NCI-H2081 (cell line): ENCODE measurements around the gene AADACL4.
A peak's percentile ranks its signal among the peaks of the same experiment; 100 is the strongest.

Experiments
- DNase-seq, 2 experiments: peaks; one replicate each; lab custom pipeline; 2025; lab: John Stamatoyannopoulos, UW

AADACL4 gene

DNA sequence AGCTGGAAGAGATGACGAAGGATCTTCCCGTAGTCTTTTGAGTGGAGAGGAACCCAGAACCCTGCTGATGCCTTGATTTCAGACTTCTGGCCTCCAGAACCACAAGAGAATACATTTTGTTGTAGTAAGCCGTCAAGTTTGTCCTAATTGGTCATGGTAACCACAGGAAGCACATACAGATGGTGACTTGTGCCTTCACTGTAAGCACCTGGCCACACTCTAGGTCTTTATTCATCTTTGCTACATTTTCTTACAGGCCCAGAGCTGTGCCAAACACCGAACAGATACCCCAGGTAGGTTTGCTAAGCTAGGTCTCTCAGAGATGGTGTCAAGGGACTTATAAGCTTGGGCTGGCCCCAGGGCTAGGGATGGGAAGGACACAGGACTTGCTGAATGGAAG lies 30.7 kb upstream of the AADACL4 start:
- no peak for DNase-seq

DNA sequence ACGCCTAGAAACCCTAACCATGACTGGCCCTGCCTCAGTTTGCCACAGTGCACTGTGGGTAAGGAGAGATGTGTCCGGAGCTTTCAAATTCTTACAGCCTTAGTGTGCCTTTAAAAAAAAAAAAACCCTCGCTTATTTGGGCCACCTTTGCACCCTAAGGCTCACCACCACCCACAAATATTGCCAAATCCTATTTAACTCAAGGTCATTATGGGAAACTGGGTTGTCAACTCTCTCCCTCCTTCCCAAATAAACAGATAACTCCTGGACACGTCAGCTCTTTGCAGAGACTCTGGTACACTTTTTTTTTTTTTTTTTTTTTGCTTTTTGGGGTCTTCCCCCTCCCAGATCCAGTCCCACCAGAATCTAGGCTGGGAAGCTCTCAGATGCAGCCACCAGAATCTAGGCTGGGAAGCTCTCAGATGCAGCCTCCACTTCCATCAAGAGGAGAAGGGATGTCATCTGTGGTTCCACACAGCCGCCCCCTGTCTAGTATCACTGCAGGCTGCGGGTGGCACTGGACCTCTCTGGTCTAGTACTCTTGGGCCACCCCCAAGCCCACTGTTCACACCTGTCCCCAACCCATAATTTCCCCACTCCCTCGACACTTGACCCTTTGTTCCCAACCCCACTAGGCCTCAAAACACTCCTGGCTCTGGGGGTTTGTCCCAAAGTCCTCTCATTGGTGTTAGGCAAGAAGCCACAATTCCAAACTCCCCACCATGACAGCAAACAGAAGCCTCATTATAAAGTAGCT lies 29.3 kb upstream of the AADACL4 start:
- no peak for DNase-seq

DNA sequence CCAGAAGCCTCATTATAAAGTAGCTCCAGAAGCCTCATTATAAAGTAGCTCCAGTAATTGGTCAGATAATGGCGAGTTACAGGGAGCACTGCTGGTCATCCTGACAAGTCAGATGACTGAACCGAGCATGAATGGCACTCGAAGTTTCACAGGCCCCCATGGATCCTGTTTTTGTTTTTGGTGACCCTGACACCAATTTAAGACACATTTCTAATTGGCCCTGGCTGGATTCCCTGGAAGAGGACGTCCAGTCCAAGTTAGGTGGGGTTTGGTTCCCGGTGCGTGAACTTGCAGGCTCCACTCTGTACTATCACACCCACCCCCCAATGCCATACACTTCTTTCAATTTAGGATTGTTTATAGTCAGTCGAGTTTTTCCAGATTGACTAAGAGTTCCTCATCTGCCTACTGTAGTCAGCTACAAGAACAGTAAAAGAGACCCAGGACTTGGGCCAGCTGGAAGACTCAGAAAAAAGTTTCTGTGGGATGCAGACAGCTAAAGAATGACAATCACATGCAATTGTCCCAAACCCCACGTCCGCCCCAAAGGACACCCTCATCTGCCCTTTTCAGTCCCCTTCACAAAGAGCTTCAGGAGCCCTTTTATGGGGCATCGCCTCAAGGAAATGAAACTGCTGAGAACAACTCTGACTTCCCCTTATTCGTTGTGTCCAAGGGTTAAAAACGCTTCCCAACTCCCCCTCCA lies 28.6 kb upstream of the AADACL4 start:
- no peak for DNase-seq

DNA sequence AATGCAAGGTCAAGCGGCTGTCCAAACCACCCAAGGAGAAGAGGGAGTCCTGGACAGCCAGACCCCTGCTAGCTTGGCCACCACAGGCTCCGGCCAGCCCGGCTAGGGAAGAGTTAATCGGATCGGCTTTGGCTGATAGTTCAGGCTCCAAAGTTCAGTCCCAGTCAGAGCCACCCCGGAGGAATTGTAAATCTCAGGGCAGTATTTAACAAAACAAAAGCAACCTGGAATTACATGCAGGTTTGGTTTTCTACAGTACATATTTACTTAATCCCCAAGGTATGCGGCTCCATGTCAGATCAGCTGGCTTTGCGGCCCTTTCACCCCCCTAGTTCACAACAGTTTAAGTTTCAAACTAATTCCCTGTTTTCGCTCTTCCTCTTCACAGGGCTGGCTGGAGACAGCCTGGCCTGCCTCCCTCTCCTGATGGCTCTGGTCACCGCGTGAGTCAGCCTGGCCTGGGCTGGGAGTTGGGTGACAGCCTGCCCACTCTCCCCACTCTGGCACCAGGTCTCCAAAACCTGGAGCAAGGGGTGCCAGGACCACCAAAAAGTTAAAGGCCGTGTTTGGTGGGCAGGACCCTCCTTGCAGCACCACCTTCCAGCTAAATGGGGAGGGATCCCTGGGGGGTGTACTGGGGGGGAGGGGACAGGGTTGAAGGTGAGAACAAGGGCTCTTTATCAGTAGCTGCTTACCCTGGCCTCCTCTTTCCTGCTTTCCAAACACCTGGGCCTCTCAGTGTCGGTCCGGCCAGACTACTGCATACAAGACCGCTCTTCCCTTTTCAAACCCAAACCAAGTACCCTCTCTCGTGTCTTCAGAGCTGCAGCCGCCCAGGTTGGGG lies 27.8 kb upstream of the AADACL4 start:
- DNase-seq, result no peak

DNA sequence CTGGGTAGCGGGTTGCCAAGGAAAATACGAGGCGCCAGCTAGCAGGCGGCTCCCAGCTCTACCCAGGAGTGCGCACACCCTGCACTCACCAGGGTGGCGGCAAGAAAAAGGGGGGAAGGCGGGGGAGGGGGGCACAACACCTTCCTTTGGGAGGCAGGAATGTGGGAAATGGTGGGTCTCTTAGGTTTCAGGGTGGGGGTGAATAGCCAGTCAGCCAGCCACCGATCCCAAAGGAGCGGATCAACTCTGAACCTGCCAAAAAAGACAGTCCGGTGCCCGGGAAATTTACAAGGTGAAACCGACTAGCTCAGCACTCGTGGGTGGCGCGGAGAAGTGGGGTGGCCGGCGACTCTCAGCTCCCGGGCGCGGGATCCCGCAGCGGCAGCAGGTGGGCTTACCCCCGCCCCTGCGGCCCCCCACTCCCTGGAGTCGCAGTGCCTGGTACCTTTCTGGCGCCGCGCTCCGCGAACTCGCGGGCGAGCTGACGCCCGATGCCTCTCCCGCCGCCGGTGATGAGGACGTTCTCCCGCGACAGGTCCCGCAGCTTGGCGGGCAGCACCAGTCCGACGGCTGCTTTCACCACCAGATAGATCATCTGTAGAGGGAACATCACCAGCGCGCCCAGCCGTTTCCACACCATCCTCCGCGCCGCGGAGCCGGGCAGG lies 27.0 kb upstream of the AADACL4 start:
- DNase-seq, result peak in 1 of 2 experiments; percentile 5

DNA sequence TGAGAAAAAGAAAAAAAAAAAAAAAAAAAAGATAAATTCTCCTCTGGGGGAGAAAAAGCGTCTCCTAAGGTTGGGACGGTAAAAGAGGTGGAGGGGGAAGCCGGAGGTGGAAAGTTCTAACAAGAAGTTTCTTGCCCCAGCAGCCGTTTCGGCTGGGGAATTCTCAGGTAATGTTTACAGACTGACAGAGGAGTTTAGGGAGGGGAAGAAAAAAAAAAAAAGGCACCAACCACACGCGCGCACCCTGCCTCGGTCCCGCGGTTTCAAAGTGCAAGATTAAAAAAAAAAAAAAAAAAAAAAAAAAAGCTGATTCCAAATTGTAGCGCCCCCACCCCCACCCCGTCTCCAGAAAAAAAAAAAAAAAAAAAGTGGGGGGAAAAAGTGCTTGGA lies 26.4 kb upstream of the AADACL4 start:
- DNase-seq, result no peak

DNA sequence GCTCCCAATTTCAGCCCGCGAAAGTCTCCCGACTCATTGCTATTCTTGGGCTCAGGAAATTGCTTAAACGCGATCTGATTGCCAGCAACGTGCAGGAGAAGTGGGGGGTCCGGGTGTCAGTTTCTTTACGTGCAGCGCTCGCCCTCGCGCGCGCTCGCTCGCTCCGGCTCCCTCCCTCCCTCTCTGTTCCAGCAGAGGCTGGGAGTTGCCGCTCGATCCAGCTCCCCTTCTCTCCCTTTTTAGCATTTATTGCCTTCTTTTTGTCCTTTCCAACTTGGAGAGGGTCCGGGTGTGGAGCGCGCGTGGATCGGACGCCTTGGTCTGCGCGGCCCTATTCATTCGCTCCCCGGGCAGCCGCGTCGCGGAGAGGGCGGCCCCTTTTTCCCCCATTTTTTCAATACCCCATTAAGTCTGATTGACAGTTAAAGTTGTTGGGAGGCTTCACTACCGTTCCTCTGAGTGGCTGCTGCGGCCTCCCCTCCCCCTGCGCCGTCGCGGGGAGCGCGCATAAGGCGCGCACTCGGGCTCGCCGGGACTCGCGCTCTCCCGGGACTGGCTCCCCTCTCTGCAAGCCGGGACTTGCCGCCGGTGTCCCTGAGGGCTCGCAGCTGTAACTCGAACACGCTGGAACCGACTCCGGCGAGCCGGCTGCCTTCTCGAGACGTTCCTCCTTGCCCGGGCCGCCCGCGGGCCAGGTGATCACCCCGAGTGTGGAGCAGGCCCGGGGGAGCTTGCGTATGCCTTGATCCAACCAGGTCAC lies 25.8 kb upstream of the AADACL4 start, which contains the start of gene DHRS3:
TSS of gene DHRS3 (minus strand) at position 310 of the 760 bp plus-strand sequence. CDS start 862 bp downstream, outside the sequence.
- DNase-seq, result peak; percentile 27 to 49

DNA sequence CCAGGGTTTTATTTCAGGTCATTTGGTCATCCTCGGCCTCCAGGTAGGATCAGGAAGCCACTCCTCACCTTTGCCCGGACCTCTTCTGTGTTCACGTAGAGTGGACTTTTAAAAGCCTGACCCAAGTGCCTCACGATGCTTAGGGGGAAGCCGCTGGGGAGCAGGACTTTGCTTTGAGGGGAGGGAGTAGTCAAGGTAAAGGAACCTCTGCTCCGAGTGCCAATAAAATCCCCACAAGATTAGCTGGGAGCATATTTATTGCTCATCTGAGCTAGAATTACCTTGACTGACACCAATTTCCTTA lies 25.3 kb upstream of the AADACL4 start:
- no peak for DNase-seq

DNA sequence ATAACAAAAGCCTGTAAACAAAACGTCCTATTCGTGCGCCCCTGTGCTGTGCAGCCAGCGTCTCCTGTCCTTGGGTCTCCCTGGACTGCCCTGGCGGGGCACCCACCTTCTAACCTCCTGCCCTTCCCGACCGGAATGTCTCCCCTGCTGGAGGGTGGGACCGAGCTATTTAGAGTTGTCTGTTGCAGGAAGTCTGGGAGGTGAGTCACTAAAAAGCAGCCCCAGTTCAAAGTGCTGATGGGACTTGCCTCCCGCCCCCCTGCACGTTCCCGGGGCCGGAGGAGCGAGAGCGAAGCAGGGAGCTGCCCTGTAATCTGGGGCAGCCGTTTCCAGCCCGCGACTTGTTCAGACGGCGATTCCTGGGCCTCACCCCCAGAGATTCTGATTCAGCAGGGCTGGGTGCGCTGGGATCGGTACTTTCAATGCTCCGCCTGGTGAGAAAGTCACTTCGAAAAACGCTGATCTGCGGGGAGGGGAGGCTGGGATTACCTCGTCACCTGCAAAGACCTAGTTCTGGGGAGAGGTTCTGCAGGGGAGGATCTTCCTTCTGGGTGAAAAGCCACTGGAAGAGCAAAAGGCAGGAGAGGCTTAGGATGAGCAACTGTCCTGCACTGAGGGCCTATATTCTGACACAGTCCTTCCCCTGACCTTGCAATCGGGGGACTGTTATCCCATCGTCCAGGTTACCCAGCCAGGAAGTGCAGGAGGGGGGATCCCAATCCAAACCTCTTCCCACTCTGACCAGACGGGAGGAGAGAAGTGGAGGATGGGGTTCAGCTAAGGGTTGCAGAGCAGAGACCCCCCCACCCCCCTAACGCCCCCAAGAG lies 24.7 kb upstream of the AADACL4 start:
- DNase-seq, result no peak

DNA sequence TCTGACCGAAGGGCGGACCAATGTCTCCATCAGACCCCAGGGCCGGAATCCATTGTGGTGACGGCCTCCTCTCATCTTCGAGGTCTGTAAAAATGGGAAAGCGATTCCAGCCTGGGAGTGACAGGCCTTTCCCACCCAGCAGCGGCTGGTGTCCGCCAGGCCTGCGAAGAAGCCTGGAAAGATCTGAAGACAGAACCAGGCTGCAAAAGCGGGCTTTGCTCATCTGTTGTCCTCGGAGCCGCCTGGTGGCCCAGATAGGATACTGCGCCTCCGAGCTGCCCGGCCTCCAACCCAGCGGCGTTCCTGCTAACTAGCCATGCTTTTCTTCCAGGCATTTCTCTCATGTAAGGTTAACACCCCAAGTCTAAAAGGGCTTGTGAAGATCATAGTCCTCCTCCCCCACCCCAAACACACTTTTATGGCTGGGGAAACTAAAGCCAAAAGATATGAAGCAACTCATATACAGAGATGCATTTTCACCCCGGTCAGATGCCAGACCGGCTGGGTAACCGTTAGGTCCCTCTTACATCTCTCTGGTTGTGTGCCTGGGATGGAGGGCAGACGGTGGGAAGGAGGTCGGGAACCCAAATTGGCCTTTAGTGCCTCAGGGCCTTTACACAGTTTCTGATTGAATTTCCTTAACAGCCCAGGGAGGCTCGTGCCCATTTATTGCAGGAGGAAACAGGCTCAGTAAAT lies 23.9 kb upstream of the AADACL4 start:
- peak; percentile 63 to 77 for DNase-seq

DNA sequence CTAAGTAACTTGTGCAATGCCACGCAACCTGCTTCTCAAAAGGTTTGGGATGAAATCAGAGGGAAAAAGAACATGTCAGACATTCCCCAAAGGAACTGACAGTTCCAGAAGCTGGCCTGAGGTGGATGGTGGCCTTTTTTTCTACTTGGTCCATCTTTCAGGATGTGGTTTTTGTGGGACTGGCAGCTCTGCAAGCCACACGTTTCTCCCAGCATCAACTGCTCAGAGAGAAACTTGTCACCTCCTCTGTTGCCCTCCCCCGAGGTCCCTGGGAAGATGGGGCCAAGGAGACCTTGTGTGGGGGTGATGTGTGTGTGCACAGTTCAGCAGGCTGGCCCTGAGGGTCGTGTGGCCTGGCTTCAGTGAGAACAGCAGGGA lies 23.4 kb upstream of the AADACL4 start:
- no peak for DNase-seq

DNA sequence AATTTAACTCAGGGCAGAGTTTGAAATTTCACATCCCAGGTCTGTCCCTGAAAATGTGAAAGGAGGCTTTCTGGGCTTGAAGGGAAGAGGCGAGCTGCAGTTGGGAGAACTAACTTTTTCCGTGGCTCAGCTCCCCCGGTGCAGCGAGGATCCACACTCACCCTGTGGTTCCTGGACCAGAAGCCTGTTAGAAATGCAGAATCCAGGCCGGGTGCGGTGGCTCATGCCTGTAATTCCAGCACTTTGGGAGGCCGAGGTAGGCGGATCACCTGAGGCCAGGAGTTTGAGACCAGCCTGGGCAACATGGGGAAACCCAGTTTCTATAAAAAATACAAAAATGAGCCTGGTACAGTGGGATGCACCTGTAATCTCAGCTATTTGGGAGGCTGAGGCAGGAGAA lies 23.0 kb upstream of the AADACL4 start:
- DNase-seq, result no peak

DNA sequence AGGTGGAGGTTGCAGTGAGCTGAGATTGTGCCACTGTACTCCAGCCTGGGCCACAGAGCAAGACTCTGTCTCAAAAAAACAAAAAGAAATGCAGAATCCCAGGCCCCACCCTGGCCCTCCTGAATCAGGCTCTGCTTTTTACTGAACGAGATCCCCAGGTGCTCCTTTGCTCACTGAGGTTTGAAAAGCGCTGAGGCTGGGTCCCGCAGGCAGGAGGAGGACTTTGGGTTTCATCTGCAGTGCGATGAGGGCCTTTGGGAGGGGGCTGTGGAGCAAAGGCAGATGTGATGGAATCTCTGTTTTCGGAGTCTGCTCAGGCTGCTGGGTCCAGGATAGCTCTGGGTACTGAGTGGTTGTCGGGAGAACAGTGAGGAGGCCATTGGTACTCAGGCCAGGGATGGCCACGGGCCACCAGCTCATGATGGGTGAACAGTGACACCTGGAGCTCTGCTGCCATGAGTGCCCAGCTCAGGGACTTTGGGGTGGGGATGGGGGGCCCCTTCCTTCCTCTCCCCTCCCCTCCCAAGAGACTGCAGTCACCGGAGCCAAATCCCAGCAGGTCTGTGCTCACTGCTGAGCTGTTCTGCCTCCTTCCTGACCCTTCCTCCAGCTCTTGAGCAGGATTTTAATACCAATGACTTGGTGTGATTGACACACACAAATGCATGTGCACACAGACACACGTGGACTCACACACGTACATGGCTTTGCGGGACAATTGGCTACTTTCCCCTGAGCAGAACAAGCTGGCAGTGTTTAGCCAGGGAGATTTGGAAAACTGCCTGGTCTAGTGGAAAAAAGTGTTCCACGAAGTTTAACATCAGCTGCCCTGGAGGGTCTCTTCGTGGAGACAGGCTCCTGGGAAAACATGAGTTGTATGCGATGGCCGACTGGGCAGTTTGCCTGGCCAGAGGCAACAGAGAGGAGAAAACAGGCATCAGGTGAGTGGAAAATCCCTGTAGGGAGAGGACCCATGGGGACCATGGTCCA lies 22.2 kb upstream of the AADACL4 start:
- DNase-seq, result no peak

DNA sequence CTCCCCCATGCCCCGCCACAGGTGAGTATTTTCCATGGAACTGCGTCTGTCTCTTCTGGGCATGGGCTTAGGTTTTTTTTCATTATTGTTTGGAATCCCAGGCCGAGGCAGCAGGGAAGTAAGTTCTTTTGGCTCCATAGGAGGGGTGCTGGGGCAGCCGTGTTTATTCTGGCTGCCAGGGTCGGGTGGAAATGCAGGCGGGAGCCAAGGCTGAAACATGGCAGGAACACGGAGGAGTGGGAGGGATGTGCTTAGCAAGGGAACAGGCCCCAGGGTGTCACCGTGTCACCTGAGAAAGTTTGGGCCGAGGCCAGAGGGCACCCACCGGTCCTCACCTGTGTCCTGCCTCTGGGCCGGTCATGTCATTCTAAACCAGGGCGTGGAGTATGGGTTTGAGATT lies 21.4 kb upstream of the AADACL4 start:
- no peak for DNase-seq

DNA sequence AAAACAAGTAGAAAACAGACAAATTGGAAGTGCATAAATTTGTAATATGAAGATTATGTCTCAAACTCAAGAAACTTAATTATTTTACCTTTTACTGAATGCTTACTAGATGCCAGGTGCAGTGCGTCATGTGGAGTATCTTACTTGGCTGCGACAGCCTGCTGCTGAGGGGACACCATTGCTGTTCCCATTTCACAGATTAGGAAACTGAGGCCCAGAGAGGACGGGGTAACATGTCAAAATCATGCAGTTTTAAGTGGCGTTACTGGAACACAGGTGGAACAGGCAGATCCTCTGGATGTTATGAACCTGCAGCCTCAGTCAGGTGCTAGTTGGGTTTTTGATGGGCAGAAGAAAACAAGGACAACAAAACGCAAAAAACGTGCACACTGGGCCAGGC lies 18.6 kb upstream of the AADACL4 start:
- DNase-seq, result no peak

DNA sequence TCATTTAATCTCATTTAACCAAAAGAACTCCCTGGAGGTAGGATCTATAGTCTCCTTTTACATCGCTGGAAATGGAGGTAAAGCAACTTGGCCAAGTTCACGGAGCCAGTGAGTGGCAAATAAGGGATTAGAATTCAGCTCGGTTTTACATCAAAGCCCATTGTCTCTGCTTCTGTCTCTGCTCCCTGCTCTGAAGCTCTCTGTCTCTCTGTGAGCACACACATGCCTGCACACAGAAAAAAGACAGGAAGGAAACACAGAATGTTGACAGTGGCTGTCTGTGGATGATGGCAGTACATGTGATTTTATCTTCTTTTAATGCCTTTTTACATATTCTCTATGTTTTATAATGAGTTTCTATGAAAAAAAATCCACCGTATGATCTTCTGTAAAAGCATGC lies 17.0 kb upstream of the AADACL4 start:
- no peak for DNase-seq

DNA sequence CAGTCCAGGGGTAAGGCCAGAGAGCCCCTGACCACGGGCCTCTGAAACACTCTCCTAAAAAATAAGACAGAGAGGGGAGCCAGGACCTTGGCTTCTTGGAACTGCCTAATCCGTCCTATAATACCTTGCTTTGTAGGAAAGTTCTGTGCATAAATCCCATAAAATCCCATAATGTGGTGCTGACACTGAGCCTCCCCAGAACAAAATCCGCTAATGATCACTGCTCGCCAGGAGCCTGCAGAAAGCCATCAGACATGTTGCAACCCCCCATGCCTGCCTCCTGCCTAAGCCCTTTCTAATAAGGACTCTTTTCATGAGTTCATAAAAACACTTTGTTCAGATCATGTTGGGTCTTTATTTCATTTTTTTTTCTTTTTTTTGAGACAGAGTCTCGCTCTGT lies 16.6 kb upstream of the AADACL4 start:
- no peak for DNase-seq

DNA sequence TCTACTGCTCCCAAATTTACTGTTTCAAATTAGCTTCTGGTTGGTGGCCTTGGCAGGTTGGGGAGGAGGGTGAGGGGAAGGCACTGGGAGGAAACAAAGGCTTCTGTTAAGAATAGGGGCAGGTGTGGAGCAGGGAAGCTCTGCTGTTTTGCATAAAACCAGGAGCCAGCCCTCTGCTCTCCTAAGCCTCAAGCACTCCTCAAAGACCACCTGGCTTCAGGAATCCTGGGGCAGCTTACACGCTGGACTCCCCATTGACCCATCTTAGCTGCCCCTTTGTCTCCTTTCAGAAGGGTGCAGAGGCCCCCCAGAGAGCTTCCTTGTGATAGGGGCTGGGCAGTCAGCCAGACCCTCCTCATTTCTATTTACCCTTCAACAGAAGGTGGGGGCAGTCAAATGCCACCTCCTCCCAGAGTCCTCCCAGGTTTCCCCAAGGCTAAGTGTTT lies 14.4 kb upstream of the AADACL4 start:
- no peak for DNase-seq
